ENCODE measurements around the gene TAF4B.
A peak's percentile ranks its signal among the peaks of the same experiment; 100 is the strongest.
"Not testable (repeated sequence)": the region's sequence is repeated elsewhere in the genome, so short reads cannot be mapped to it uniquely, and the experiment has no call there.

Gene TAF4B

GRCh38 chr18:26237363-26237762 is 11.1 kb downstream of the TAF4B start:
- DNase-seq = not testable (repeated sequence)

- DNase-seq = not testable (repeated sequence)
Observed at GRCh38 chr18:26238718-26239117, 12.5 kb downstream of the TAF4B start.

- not testable (repeated sequence) for DNase-seq
Observed at GRCh38 chr18:26242392-26242791, 16.1 kb downstream of the TAF4B start.

DNA sequence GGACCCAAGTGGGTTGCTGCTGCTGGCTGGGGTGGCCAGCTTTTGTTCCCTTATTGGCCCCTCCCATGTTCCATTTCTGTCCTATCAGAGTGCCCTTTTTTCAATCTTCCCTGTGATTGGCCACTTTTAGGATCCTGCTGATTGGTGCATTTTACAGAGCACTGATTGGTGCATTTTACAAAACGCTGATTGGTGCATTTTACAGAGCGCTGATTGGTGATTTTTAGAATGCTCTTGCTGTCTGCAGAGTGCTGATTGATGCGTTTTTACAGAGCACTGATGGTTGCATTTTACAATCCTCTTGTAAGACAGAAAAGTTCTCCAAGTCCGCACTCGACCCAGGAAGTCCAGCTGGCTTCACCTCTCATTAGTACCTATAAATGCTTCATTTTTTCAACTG is 19.2 kb downstream of the TAF4B start:
- DNase-seq = not testable (repeated sequence)

DNA sequence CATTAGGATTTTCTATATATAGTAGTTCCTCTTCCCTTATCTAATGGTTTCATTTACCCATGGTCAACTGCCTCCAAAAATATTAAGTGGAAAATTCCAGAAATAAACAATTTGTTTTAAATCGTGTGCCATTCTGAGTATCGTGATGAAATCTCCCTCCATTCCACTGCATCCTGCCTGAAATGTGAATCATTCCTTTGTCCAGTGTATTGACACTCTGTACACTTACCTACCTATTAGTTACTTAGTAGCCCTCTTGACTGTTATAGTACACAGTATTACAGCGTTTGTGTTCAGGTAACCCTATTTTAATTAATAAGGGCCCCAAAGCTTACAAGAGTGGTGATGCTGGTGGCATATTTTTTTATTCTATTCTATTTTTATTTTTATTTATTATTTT is 26.2 kb downstream of the TAF4B start:
- DNase-seq = no peak

GRCh38 chr18:26254808-26255207 is 28.6 kb downstream of the TAF4B start:
- not testable (repeated sequence) for DNase-seq

DNA sequence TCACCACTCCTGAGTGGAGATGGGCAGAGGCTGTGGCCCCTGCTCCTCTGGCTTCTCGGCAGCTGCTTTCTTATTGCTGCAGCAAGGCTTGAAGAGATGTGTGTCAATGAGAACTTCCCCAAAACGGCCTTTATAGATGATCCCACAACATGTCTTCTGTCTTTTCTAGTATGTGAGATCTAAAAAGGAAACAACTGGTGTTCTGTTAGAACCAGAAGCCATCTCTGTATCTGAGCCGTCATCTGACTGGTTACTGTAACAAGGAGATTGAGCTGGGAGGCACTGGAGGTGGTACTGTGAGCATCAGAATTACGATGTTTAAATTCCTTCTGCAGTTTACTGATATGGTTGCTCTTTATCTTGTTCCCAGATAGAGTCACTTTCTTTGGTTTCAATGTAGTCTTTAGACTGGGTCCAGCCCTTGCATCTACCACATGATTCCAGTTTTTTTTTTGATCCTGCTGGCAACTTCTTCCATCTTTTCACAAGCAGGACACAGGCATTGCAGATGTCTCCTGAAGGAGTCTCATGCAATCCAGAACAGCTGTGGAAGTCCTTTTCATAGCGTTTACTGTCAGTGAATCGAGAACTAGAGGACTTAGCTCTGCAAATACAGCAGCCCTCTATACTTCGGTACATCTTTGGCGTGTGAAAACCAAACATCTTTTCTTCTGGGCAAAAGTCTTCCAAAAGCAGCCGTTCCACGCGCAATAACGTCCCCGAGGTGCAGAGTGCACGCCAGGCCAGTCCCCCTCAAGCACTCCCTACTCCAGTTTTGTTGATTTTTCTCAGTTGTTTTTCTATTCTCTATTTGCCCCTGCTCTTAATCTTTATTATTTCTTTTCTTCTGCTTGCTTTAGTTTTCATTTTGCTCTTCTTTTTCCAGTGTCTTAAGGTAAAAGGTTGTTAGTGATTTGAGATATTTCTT is 29.7 kb downstream of the TAF4B start:
- no peak for DNase-seq

GRCh38 chr18:26258711-26259110 is 32.5 kb downstream of the TAF4B start:
- no peak for DNase-seq

DNA sequence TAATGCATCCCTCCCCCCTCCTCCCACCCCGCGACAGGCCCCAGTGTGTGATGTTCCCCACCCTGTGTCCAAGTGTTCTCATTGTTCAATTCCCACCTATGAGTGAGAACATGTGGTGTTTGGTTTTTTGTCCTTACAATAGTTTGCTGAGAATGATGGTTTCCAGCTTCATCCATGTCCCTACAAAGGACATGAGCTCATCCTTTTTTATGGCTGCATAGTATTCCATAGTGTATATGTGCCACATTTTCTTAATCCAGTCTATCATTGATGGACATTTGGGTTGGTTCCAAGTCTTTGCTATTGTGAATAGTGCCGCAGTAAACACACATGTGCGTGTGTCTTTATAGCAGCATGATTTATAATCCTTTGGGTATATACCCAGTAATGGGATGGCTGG is 33.2 kb downstream of the TAF4B start:
- not testable (repeated sequence) for DNase-seq

GRCh38 chr18:26262156-26262555 is 35.9 kb downstream of the TAF4B start:
- DNase-seq = no peak

DNA sequence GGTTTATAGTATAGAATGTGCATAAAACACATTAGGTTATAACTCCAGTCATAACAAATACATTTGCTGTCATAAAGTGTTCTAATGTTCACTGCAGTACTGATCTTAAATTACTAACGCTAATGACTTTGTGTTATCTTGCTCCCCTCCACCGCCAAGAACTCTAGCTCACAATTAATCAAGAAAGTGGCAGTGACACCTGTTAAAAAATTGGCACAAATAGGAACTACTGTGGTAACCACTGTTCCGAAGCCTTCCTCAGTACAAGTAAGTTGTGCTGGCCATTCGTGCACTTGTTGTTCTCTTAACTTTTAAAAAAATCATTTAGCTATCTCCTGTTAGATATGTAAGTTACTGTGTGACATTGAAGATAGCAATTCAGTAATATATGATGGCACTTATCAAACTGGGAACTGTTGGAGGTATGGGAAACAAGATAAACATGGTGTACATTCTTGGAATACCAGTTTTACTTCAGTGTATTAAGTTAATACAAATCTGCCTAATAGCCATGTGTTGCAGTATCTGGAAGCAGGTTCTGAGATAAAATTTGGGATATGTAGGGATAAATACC is 41.2 kb downstream of the TAF4B start:
- DNase-seq = no peak

- no peak for DNase-seq
Observed at GRCh38 chr18:26268454-26268853, 42.2 kb downstream of the TAF4B start.

- no peak for DNase-seq
Observed at GRCh38 chr18:26271917-26272549, 45.8 kb downstream of the TAF4B start.

DNA sequence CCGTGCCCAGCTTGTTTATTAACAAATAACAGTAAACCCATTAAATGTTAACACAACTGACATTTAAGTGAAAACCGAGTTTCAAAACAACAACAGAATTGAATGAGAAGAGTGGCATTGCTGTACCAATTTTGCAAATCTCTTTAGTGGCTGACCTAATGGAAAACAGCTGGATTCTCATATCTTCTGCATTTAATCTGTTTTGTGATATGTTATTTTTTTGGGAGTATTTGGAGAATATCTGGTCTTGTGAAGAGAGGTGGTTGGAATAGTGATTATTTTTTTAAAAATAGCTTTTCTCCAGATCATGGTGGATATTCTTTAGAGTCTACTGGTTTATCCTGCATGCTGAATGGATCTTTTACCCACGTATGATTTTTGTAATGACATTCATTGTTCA is 51.1 kb downstream of the TAF4B start:
- DNase-seq = no peak

DNA sequence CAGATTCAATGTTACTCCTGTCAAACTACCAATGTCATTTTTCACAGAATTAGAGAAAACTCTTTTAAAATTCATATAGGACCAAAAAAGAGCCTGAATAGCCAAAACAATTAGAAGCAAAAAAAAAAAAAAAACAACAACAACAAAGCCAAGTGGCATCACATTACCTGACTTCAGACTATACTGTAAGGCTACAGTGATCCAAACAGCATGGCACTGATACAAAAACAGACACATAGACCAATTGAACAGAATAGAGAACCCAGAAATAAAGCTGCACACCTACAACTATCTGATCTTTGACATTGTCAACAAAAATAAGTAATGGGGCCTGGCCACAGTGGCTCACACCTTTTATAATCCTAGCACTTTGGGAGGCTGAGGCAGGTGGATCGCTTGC is 53.2 kb downstream of the TAF4B start:
- no peak for DNase-seq

DNA sequence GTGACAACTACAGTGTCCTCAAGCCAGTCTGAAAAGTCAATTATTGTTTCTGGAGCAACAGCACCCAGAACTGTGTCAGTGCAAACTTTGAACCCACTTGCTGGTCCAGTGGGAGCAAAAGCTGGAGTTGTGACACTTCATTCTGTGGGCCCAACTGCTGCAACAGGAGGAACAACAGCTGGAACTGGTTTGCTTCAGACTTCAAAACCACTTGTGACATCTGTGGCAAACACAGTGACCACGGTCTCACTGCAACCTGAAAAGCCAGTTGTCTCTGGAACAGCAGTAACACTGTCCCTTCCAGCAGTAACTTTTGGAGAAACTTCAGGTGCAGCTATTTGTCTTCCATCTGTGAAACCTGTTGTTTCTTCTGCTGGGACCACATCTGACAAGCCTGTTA is 59.8 kb downstream of the TAF4B start:
- DNase-seq = no peak

GRCh38 chr18:26287644-26288043 is 61.4 kb downstream of the TAF4B start:
- no peak for DNase-seq

DNA sequence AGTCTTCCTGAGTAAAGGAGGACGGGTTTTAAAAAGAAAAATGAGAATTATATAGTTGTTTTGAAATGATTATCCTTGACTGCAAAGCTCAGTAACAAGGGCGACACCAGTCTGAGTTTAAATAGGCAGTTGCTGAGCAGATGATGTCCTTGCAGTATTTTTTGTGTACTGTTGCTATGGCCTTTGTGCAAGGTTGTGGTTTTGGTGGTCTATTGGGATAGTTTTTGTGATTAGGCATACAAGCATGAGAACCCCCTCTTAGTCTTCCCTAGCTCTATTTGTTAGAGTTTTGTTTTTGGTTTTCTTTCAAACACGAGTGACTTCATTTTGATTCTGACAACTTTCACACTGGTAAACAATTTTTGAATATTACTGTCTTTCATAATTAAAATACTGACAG is 64.1 kb downstream of the TAF4B start:
- DNase-seq = no peak

DNA sequence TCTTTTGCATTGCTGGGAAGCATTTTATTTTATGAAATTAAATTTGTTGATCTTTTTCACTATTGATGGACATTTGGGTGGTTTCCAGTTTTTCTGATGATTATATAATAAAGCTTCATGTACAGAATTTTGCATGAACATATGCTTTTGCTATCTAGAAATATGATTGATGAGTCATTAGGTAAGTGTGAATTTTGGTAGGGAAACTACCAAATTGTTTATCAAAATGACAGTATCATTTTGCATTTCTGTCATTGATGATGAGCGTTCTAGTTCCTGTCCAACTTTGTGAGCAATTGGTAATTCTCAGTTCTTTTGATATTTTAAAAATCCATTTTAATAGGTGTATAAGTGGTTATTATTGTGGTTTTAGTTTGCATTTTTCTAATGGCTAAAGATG is 67.7 kb downstream of the TAF4B start:
- no peak for DNase-seq

GRCh38 chr18:26298107-26298506 is 71.9 kb downstream of the TAF4B start:
- no peak for DNase-seq

- DNase-seq = no peak
Observed at GRCh38 chr18:26301681-26302080, 75.4 kb downstream of the TAF4B start.

- not testable (repeated sequence) for DNase-seq
Observed at GRCh38 chr18:26303222-26303621, 77.0 kb downstream of the TAF4B start.

- DNase-seq = no peak
Observed at GRCh38 chr18:26304511-26304910, 78.3 kb downstream of the TAF4B start.

GRCh38 chr18:26307161-26307773 is 81.0 kb downstream of the TAF4B start:
- peak; percentile 23 for DNase-seq

All from NCI-H1417 treated with DMSO at 0.1 percent for 48 hours (cell line).